Measurements from ENCODE around the gene BSDC1. TPM values are rescaled to one million over a fixed set of nuclear protein-coding genes. Genes with fewer than 3 reads are reported as not detected.

Gene BSDC1
- total RNA-seq, 2 donors from 2014 or later, result 47.1 to 49.7 TPM

- Histone ChIP-seq H3K27ac (no peak overlapping the region), H3K4me3 (no peak overlapping the region), H3K9me3 (no peaks in the 10 kb centered on the region), H3K36me3 (peaks cover 97% of the 10 kb centered on the region), H3K27me3 (no peaks in the 10 kb centered on the region), H3K4me1 (no peaks in the 10 kb centered on the region)
- DNase-seq (ENCODE audit: low spot score), result no peak
- TF ChIP-seq, protein P1, sequence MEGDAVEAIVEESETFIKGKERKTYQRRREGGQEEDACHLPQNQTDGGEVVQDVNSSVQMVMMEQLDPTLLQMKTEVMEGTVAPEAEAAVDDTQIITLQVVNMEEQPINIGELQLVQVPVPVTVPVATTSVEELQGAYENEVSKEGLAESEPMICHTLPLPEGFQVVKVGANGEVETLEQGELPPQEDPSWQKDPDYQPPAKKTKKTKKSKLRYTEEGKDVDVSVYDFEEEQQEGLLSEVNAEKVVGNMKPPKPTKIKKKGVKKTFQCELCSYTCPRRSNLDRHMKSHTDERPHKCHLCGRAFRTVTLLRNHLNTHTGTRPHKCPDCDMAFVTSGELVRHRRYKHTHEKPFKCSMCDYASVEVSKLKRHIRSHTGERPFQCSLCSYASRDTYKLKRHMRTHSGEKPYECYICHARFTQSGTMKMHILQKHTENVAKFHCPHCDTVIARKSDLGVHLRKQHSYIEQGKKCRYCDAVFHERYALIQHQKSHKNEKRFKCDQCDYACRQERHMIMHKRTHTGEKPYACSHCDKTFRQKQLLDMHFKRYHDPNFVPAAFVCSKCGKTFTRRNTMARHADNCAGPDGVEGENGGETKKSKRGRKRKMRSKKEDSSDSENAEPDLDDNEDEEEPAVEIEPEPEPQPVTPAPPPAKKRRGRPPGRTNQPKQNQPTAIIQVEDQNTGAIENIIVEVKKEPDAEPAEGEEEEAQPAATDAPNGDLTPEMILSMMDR (IDR thresholded peaks at IDR 0.05), result no peak
Observed at GRCh38 chr1:32376199-32376598, 18.0 kb downstream of the BSDC1 start.

- no peaks in the 10 kb centered on the region for H3K4me1 ChIP-seq
- H3K36me3 ChIP-seq, result peaks cover 86% of the 10 kb centered on the region
- no peaks in the 10 kb centered on the region for H3K9me3 ChIP-seq
- DNase-seq (ENCODE audit: low spot score), result no peak
- no peaks in the 10 kb centered on the region for H3K27me3 ChIP-seq
- H3K4me3 ChIP-seq, result no peak overlapping the region
- TF ChIP-seq, protein P1 (IDR thresholded peaks at IDR 0.05), result no peak
- H3K27ac ChIP-seq, result no peak overlapping the region
Observed at GRCh38 chr1:32373996-32374592, 20.1 kb downstream of the BSDC1 start.

GRCh38 chr1:32372149-32372756 lies 22.0 kb downstream of the BSDC1 start:
- TF ChIP-seq, protein P1 (IDR thresholded peaks at IDR 0.05), result no peak
- H3K27ac ChIP-seq, result no peak overlapping the region
- H3K4me3 ChIP-seq, result no peak overlapping the region
- H3K4me1 ChIP-seq, result no peaks in the 10 kb centered on the region
- peaks cover 86% of the 10 kb centered on the region for H3K36me3 ChIP-seq
- no peak for DNase-seq (ENCODE audit: low spot score)
- no peaks in the 10 kb centered on the region for H3K9me3 ChIP-seq
- no peaks in the 10 kb centered on the region for H3K27me3 ChIP-seq

GRCh38 chr1:32367912-32368635 lies 26.2 kb downstream of the BSDC1 start:
- no peak for DNase-seq (ENCODE audit: low spot score)
- Histone ChIP-seq H3K4me3 (no peak overlapping the region), H3K27me3 (no peaks in the 10 kb centered on the region), H3K9me3 (no peaks in the 10 kb centered on the region), H3K27ac (no peak overlapping the region), H3K4me1 (peaks cover 0 to under 1% of the 10 kb centered on the region in 2 donors), H3K36me3 (peaks cover 70% of the 10 kb centered on the region)
- TF ChIP-seq, protein P1 (IDR thresholded peaks at IDR 0.05), result no peak

DNA sequence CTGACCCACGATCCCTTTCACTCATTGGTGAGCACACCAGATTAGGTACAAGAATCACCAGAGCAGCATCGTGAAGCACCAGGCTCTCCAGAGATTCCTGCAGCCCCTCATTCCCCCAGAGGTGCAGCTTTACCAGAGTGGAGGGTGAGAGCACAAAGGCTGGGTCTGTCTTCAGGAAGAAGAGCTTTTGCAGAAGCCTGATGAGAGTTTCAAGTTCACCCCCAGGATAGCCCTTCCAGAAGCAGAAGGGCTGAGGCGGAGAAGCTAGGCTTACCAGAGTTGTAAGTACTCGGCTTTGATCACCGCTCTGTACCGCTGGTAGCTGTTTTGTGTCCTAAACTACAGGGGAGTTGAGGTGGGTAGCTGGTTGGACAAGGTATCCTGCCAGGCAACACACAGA lies 28.8 kb downstream of the BSDC1 start:
- no peak for DNase-seq (ENCODE audit: low spot score)
- H3K9me3 ChIP-seq, result no peaks in the 10 kb centered on the region
- peaks cover 53% of the 10 kb centered on the region for H3K36me3 ChIP-seq
- TF ChIP-seq, protein P1 (IDR thresholded peaks at IDR 0.05), result no peak
- H3K4me3 ChIP-seq, result no peak overlapping the region
- no peaks in the 10 kb centered on the region for H3K27me3 ChIP-seq
- H3K27ac ChIP-seq, result no peak overlapping the region
- peaks cover 0 to 20% of the 10 kb centered on the region in 2 donors for H3K4me1 ChIP-seq

Measured in right atrium auricular region (tissue), 2 donors.